ENCODE data around the gene WIF1. TPM values are rescaled to one million over a fixed set of nuclear protein-coding genes. Genes with fewer than 3 reads are reported as not detected.

The WIF1 gene
- total and polyA plus RNA-seq, 11 donors: 0.08 TPM; not detected in 10

DNA sequence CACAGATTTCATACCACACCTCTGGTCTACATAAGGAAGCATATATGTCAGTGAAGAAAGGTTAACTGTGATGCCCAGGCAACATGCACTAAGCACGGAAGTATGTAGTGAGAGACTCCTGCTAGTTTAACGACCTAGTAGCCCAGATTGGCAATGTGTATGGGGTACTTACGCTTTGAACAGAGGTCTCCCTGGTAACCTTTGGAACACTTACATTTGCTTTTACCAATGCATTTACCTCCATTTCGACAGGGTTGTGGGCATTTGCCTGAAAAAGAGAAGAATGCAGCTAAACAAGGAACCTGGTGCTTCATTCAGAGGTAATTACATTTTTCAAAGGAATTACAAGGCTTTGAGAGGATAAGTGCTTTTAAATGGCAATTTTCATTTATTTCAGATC, 65.2 kb downstream of the WIF1 start:
- no peak overlapping the region for H3K27ac ChIP-seq
- ATAC-seq (no peak), DNase-seq (no peak)
- intact Hi-C loops (cut with DNase I): no loop called here
- no peak overlapping the region for H3K4me3 ChIP-seq
- H3K9me3 ChIP-seq: no peaks in the 10 kb centered on the region
- H3K36me3 ChIP-seq: no peaks in the 10 kb centered on the region
- H3K4me1 ChIP-seq: no peaks in the 10 kb centered on the region
- H3K27me3 ChIP-seq: peaks cover 0 to 25% (median 0%) of the 10 kb centered on the region in 9 donors
- TF ChIP-seq POLR2A (IDR thresholded peaks at IDR 0.05): no peak
- no peak for TF ChIP-seq CTCF (IDR thresholded peaks at IDR 0.05)
- WGBS, 4 donors: 52 to 60% (median 57%) methylated on average over 4 of the region's 4 CpGs

DNA sequence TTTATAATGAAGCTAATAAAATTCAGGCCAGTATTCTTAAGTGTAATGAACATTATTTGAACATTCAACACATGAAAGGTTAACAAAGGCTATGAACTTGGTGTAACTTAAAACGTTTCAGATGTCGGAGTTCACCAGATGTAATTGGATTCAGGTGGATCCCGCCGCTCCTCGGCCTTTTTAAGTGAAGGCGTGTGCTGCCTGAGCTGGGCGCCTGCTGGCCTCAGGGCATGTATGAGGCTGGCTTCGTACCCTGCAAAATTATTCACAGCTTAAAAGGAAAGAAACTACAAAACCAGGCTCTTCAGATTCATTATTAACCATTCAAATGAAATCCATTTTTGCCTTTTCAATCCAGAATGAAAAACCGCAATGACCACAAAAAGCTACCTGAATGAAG, 69.9 kb downstream of the WIF1 start:
- ATAC-seq (no peak), DNase-seq (no peak)
- no peaks in the 10 kb centered on the region for H3K36me3 ChIP-seq
- H3K27me3 ChIP-seq: peaks cover 0 to 7% (median 0%) of the 10 kb centered on the region in 9 donors
- no peak overlapping the region for H3K4me3 ChIP-seq
- no peak overlapping the region for H3K27ac ChIP-seq
- intact Hi-C loops (cut with DNase I): no loop called here
- 79 to 87% (median 82%) methylated on average over 9 of the region's 9 CpGs for WGBS, 4 donors
- TF ChIP-seq CTCF (IDR thresholded peaks at IDR 0.05): no peak
- TF ChIP-seq POLR2A (IDR thresholded peaks at IDR 0.05): no peak
- no peaks in the 10 kb centered on the region for H3K4me1 ChIP-seq
- no peaks in the 10 kb centered on the region for H3K9me3 ChIP-seq

DNA sequence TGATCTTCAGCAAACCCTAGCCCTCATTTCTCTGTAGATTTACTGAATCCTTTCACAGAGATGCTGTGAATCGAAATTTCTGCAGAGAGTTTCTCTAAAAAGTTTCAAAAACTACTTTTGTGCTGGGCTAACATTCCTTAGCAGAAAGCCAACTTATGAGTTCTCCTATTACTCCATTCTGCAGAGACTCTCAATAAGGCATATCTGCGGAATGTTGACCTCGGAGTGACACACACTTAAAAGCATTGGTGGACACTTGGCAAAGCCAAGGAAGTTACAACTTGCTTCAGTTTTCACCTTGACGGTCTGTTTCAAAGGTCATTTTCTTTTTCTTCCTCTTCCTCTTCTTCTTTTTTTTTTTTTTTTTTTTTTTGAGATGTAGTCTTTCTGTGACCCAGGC, 75.8 kb downstream of the WIF1 start:
- Histone ChIP-seq H3K9me3 (no peaks in the 10 kb centered on the region), H3K4me3 (no peak overlapping the region), H3K4me1 (no peaks in the 10 kb centered on the region), H3K27me3 (peaks cover 0 to 8% (median 0%) of the 10 kb centered on the region in 9 donors), H3K36me3 (no peaks in the 10 kb centered on the region), H3K27ac (no peak overlapping the region)
- DNase-seq: no peak
- TF ChIP-seq CTCF (IDR thresholded peaks at IDR 0.05): no peak
- TF ChIP-seq POLR2A (IDR thresholded peaks at IDR 0.05): no peak
- ATAC-seq: no peak
- intact Hi-C loops (cut with DNase I): no loop called here
- WGBS, 4 donors: 66 to 71% (median 67%) methylated on average over 4 of the region's 4 CpGs

DNA sequence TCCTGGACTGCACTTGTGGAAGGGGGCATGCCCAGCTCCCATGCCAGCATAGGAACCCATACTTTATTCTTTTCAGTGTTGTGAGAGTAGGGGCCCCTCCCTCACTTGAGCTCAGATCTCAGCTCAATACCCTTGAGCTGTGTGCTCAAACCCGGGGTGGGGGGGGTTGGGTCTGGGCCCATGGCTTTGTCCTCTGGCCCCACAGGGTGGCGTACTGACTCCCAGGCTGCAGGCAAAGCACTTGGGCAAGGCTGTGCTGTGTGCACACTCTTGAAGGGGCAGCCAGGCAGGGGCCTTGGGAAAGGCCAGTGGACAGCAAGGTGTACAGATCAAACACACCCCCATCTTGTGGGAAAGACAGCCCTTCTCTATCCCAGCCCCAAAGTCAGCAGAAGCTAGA, 81.8 kb downstream of the WIF1 start:
- intact Hi-C loops (cut with DNase I): no loop called here
- H3K27me3 ChIP-seq: peaks cover 0 to 9% (median 0%) of the 10 kb centered on the region in 9 donors
- no peak for TF ChIP-seq CTCF (IDR thresholded peaks at IDR 0.05)
- TF ChIP-seq POLR2A (IDR thresholded peaks at IDR 0.05): no peak
- DNase-seq (no peak), ATAC-seq (no peak)
- H3K4me1 ChIP-seq: no peaks in the 10 kb centered on the region
- no peaks in the 10 kb centered on the region for H3K36me3 ChIP-seq
- H3K27ac ChIP-seq: no peak overlapping the region
- WGBS, 4 donors: 40 to 66% (median 47%) methylated on average over 1 to 2 of the region's 2 CpGs
- no peak overlapping the region for H3K4me3 ChIP-seq
- peaks cover 0 to 12% (median 0%) of the 10 kb centered on the region in 12 donors for H3K9me3 ChIP-seq
